ENCODE measurements around the gene STYK1.
"Not testable (repeated sequence)": the region's sequence is repeated elsewhere in the genome, so short reads cannot be mapped to it uniquely, and the experiment has no call there.

Gene STYK1

GRCh38 chr12:10620078-10620779 is 53.6 kb downstream of the STYK1 start:
- no peak for DNase-seq (ENCODE audit: low read depth)

- DNase-seq (ENCODE audit: low read depth) = peak; percentile 76
These were observed 55.4 kb downstream of the STYK1 start for GRCh38 chr12:10618338-10618987.

GRCh38 chr12:10617863-10618262 is 56.0 kb downstream of the STYK1 start:
- DNase-seq (ENCODE audit: low read depth) = no peak

- DNase-seq (ENCODE audit: low read depth) = no peak
These were observed 58.3 kb downstream of the STYK1 start for GRCh38 chr12:10615532-10615931.

- DNase-seq (ENCODE audit: low read depth) = no peak
These were observed 59.8 kb downstream of the STYK1 start for GRCh38 chr12:10614056-10614370.

- DNase-seq (ENCODE audit: low read depth) = peak; percentile 96
These were observed 60.4 kb downstream of the STYK1 start, which contains the start of gene MAGOHB for GRCh38 chr12:10613349-10614055. Gene MAGOHB, minus strand, starts transcription at chr12:10613609. Its CDS starts 77 bp downstream, at chr12:10613532.

- DNase-seq (ENCODE audit: low read depth) = no peak
These were observed 60.9 kb downstream of the STYK1 start for GRCh38 chr12:10612984-10613348.

GRCh38 chr12:10612110-10612509 is 61.7 kb downstream of the STYK1 start:
- DNase-seq (ENCODE audit: low read depth) = no peak

GRCh38 chr12:10611258-10611657 is 62.6 kb downstream of the STYK1 start:
- not testable (repeated sequence) for DNase-seq (ENCODE audit: low read depth)

GRCh38 chr12:10610188-10610587 is 63.7 kb downstream of the STYK1 start:
- DNase-seq (ENCODE audit: low read depth) = no peak

GRCh38 chr12:10607885-10608458 is 65.9 kb downstream of the STYK1 start:
- no peak for DNase-seq (ENCODE audit: low read depth)

- DNase-seq (ENCODE audit: low read depth) = no peak
These were observed 72.0 kb downstream of the STYK1 start for GRCh38 chr12:10601860-10602259.

- DNase-seq (ENCODE audit: low read depth) = no peak
These were observed 72.9 kb downstream of the STYK1 start for GRCh38 chr12:10600988-10601387.

- no peak for DNase-seq (ENCODE audit: low read depth)
These were observed 78.0 kb downstream of the STYK1 start for GRCh38 chr12:10595881-10596280.

GRCh38 chr12:10590966-10591365 is 82.9 kb downstream of the STYK1 start:
- peak; percentile 11 for DNase-seq (ENCODE audit: low read depth)

GRCh38 chr12:10584415-10584814 is 89.4 kb downstream of the STYK1 start:
- no peak for DNase-seq (ENCODE audit: low read depth)

GRCh38 chr12:10582704-10583103 is 91.1 kb downstream of the STYK1 start:
- no peak for DNase-seq (ENCODE audit: low read depth)

GRCh38 chr12:10582133-10582532 is 91.7 kb downstream of the STYK1 start:
- DNase-seq (ENCODE audit: low read depth) = not testable (repeated sequence)

- no peak for DNase-seq (ENCODE audit: low read depth)
These were observed 99.5 kb downstream of the STYK1 start for GRCh38 chr12:10574307-10574706.

- DNase-seq (ENCODE audit: low read depth) = peak; percentile 86
These were observed 101.8 kb downstream of the STYK1 start for GRCh38 chr12:10572021-10572490.

GRCh38 chr12:10571141-10571540 is 102.7 kb downstream of the STYK1 start:
- no peak for DNase-seq (ENCODE audit: low read depth)
